Fibroblast of villous mesenchyme (primary cell): ENCODE measurements around the gene FNIP1. TPM values are rescaled to one million over a fixed set of nuclear protein-coding genes. Genes with fewer than 3 reads are reported as not detected.

Source experiments
- DNase-seq: peaks from one replicate; pipeline ENCODE4 v3.0.0-alpha.2; 2010; ENCODE audit warnings: low read depth
- H3K4me3 ChIP-seq: 2 replicates; pipeline ENCODE4 v1.5.1; 2011; ENCODE audit warnings: low read depth, mild to moderate bottlenecking, low read length
- total RNA-seq: library from RNA; depleted of rRNA; stranded (reverse); fragments of >200 nt; gene quantifications from 2 replicates; pipeline ENCODE4 v1.2.3, GENCODE V29; 2012
- TF ChIP-seq, protein P1 (sequence below): IDR thresholded peaks from 2 replicates; pipeline ENCODE4 v1.5.1; 2012; ENCODE audit warnings: low read depth, mild to moderate bottlenecking, low read length; ENCODE audit not compliant: insufficient read depth

The FNIP1 gene
- total RNA-seq, 1 donor, result 67.8 TPM

- peak; percentile 64 for DNase-seq
- TF ChIP-seq, protein P1, sequence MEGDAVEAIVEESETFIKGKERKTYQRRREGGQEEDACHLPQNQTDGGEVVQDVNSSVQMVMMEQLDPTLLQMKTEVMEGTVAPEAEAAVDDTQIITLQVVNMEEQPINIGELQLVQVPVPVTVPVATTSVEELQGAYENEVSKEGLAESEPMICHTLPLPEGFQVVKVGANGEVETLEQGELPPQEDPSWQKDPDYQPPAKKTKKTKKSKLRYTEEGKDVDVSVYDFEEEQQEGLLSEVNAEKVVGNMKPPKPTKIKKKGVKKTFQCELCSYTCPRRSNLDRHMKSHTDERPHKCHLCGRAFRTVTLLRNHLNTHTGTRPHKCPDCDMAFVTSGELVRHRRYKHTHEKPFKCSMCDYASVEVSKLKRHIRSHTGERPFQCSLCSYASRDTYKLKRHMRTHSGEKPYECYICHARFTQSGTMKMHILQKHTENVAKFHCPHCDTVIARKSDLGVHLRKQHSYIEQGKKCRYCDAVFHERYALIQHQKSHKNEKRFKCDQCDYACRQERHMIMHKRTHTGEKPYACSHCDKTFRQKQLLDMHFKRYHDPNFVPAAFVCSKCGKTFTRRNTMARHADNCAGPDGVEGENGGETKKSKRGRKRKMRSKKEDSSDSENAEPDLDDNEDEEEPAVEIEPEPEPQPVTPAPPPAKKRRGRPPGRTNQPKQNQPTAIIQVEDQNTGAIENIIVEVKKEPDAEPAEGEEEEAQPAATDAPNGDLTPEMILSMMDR, result no peak
- H3K4me3 ChIP-seq, result peak overlapping the region; percentile 87
Measured at GRCh38 chr5:131634666-131634995, 162.2 kb downstream of the FNIP1 start.

- H3K4me3 ChIP-seq, result peak overlapping the region; percentile 87
- TF ChIP-seq, protein P1, result no peak
- no peak for DNase-seq
Measured at GRCh38 chr5:131634238-131634637, 162.6 kb downstream of the FNIP1 start.

DNA sequence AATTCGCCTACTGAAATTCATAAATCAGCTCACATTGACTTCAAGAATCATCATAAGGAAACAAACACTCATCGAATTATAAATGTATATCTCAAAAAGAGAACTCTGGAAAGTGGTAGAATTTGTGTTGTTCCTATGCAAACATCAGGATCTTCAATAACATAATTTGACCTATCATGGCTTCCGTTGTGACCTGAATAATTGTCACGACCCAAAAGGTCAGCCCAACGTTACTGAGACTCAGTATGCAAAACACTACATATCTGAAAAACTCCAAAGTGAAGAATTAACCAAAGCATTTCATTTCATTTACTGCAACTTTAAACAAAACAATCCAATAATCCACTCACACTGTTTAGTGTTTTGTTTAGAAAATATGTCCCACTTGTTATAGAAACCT is 163.0 kb downstream of the FNIP1 start:
- TF ChIP-seq, protein P1, result no peak
- DNase-seq, result no peak
- H3K4me3 ChIP-seq, result peak overlapping the region; percentile 87

- TF ChIP-seq, protein P1, result no peak
- no peak overlapping the region for H3K4me3 ChIP-seq
- DNase-seq, result peak; percentile 54
Measured at GRCh38 chr5:131630963-131631350, 165.9 kb downstream of the FNIP1 start.

DNA sequence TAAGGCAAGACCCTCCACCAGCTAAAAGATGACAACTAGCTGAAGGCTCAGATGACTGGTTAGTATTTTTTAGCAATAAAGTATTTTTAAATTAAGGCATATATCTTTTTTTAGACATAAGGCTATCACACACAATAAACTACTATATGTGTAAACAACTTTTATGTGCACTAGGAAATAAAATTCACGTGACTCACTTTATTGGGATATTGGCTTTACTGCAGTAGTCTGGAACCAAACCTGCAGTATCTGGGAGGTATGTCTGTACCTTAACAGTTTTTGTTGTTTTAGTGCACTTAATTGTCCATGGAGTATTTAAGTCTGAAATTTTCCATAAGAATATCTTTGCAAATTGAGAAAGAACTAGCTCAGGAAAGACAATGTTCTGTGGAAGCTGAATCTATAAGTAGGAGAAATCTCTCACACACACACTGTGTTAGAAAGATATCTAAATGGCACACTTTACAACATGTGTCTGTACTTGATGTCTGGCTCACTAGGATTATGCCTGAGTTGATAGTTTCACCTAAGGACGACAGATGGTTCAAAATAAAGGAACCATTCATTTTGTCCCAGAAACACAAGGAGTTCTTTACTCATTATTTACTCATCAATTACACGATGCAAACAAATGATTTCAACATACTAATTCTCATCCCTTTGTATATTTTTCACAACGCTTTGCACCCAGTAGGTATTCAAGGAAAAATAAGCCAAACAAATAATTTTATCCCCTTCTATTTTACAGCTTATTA is 166.4 kb downstream of the FNIP1 start:
- H3K4me3 ChIP-seq, result no peak overlapping the region
- TF ChIP-seq, protein P1, result no peak
- DNase-seq, result peak; percentile 53

DNA sequence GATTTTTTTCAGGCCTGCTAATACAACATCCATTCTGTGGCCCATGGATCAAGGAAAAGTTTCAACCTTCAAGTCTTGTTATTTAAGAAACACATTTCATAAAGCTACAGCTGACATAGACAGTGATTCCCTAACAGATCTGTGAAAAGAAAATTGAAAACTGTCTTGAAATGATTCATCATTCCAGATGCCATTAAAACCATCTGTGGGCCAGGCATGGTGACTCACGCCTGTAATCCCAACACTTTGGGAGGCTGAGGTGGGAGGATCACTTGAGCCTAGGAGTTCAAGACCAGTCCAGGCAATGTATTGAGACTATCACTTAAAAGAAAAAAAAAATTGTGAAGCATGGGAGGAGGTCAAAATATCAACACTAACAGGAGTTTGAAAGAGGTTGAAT is 167.8 kb downstream of the FNIP1 start:
- TF ChIP-seq, protein P1, result no peak
- DNase-seq, result peak; percentile 42

GRCh38 chr5:131627207-131627865 is 169.5 kb downstream of the FNIP1 start:
- TF ChIP-seq, protein P1, result no peak
- no peak overlapping the region for H3K4me3 ChIP-seq
- no peak for DNase-seq

More for the DNA sequence above, 167.8 kb downstream of the FNIP1 start:
- H3K4me3 ChIP-seq, result no peak overlapping the region
